Bronchus fibroblast of lung (primary cell): ENCODE data around the gene B4GAT1. TPM values are rescaled to one million over a fixed set of nuclear protein-coding genes. Genes with fewer than 3 reads are reported as not detected.

Source experiments
- total RNA-seq: library from RNA; depleted of rRNA; stranded (reverse); fragments of >200 nt; gene quantifications from 2 replicates; pipeline ENCODE4 v1.2.3, GENCODE V29; 2015

Gene B4GAT1
- 41.0 and 43.4 TPM in 2 replicates for total RNA-seq

DNA sequence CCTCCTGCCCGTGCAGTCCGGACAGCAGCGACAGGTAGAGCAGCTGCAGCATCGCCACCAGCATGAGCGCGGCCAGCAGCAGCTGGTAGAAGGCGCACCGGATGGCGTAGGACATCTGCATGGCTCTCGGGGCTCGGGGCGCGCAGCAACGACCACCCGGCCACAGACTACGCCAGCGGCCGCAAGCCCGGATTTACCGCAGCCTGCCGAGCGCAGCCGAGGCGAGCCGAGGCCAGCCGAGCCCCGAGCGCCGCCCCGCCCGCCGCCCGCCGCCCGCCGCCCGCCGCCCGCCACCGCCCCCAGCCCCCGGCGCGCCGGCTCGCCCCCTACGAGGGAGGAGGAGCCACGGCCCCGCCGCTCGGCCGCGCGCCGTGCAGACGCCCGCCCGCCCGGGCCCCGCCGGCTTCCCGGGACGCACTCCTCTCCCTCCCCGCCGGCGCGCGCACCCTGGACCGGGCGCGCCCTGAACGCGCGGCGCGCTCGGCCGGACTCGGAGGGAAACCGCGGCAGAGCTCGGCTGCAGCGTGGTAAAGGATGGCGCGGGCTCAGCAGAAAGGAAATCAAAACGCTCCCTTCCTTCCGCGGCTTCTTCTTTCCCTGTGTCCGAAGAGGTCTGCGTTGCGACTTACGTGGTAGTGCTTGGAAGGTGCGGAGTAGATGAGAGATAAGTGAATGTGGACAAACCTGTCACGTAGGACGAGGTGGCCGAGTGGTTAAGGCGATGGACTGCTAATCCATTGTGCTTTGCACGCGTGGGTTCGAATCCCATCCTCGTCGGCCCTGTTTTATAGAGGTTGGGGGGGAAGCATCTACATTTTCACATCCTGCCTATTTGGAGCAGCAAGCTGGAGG lies at the start of gene B4GAT1:
B4GAT1 (minus strand) TSS at position 205 of the 852 bp plus-strand sequence; CDS start at position 121, 84 bp downstream.

DNA sequence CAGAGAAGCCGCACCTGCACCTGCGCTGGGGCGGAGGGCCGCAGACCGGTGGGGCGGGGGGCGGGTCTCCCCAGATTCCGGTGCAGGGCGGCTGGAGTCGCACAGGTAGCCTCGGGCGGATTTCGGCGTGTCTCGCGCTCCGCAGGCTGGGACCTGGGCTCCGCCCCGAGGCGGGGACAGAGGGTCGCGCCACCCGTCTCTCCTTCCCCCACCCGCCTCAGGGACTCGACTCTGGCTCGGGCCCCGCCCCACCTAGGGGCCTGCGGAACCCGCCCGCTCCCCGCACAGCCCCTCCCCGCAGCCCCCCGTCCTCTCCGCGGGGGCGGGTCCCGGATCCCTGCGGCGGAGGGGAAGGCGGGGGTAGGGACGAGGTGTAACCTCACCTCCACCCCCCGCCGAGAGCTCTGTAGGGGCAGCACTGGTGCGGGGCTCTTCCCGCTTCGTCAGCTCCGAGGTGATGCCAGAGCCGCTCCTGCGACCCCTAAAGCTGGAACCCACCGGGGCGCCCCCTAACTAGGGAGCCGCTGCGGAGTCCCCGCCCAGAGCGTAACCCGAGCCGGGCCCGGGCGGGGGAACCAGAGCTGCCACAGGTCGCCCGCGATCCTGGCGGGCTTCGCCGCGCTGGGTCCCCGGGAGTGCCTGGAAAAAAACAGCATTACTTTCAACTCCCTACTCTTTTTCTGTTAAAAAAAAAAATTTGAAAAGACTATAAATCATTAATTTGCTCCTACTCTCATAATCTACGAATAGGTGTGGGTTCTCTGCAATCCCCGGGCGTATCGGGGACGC lies 24.4 kb upstream of the B4GAT1 start, which contains the start of gene SLC29A2:
SLC29A2 (minus strand) TSS at position 134 of the 789 bp plus-strand sequence. CDS start 169 bp downstream, outside the sequence.

DNA sequence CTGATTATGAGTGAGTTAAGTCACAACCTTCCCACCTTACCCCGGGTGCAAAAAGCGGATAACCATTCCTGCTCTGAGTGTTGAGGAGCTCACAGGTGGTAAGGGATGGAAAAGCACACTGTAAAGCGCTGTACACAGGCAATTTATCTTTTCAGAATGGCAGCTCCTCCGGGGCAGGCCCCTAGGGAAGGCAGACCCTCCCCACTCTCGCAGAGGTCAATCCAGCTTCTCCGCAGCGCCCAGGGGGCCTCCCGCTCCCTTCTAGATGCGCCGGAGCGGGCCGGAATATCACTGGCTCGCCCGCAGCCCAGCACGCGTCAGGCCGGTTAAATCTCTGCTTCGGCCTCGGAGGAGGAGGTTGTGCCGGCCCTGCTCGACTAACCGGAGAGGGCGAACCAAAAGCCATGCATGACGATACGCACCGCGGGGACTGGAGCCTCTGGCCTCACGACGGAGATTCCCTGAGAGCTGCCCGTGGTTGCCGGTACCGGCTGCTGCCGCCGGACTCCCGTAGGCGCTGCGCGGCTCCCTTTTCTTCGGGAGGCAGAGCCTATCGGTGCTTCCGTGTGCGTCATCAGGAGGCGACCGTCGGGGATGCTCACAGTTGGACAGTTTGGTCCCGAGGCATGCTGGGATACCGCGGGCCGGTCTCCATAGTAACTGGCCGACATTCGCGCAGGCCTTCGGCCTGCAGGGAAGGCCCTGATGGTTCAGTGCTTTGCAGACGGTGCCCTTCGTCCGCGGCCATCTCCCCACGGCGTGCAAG lies 2.7 kb downstream of the B4GAT1 start, which contains the start of gene BRMS1:
BRMS1 (minus strand) TSS at position 555 of the 766 bp plus-strand sequence. CDS start 2,870 bp downstream, outside the sequence.

DNA sequence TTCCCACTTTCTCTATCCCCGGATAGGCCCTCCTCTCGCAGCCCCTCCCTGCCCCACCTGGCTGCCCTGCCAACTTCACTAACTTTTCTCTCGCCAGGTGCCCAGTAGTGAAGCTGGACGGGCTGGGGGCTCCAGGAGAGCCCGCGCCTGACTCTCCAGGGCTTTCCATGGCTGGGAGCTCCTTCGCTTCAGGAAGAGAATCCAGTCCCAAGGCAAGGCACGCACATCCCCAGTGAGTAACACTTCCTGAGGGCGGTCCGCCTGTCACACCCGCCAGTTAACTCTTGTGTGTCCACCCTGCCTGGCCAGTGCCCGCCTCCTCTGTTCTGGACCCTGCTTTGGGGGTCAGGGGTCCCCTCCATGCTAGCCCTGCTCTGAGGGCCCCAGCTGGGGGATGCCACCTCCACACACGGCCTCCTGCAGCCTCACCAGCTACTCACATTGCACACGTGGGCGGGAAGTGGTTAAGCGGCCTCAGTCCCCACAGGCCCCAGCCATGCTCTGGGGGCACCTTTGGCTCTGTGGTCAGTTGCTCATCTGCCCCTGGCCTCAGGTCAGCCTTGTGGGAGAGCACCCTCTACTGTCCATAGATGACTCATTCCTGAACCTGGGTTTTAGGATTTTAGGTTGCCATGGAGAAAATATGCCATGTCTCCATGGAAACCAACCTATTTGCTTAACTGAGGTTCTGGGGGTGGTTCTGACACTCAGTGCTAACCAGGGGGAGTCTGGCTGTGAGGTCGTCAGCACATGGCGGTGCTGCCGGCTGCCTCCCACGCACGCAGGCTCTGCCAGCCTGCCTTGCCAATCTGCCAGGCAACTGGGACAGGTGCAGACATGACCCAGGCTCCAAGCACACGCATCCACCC lies 11.0 kb downstream of the B4GAT1 start, which contains the start of gene RIN1:
RIN1 (minus strand) TSS at position 201 of the 869 bp plus-strand sequence; CDS start at position 169, 32 bp downstream.

DNA sequence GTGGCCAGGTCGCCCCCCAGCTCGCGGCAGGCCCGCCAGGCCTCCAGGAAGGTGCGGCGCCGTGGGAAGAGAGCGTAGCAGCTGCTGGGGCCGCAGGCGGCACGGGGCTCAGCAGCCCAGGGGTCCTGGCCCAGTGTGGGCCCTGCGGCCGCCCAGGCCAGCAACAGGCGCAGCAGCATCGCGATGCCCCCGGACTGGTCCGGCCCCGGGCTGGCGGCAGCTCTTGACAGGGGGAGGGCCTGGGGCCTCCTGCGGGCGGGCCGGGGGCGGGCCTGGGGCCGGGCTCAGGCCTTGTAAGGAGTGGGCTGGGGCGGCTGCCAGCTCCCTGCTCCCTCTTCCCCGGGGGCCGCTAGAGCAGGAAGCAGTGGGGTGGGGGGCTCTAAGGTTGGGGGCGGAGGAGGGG lies 30.6 kb downstream of the B4GAT1 start, which contains the start of gene CD248:
CD248 (minus strand) TSS at position 196 of the 403 bp plus-strand sequence; CDS start at position 179, 17 bp downstream.

Other genes starting within 250 kb of the B4GAT1 start
- gene KLC2, start 89.9 kb downstream of the B4GAT1 start, total RNA-seq: 16.8 and 18.1 TPM in 2 replicates
- 148 and 150 TPM in 2 replicates for gene RAB1B, start 79.0 kb downstream of the B4GAT1 start, total RNA-seq
- gene CNIH2, start 69.5 kb downstream of the B4GAT1 start, total RNA-seq: 0.17 and 0.89 TPM in 2 replicates
- gene YIF1A, start 58.5 kb downstream of the B4GAT1 start, total RNA-seq: 267 and 292 TPM in 2 replicates
- gene TMEM151A, start 55.7 kb downstream of the B4GAT1 start, total RNA-seq: 0.17 and 0.30 TPM in 2 replicates
- 41.8 and 42.9 TPM in 2 replicates for gene CD248, start 30.6 kb downstream of the B4GAT1 start, total RNA-seq
- gene RIN1, start 11.2 kb downstream of the B4GAT1 start, total RNA-seq: 54.7 and 67.8 TPM in 2 replicates
- 52.5 and 59.5 TPM in 2 replicates for gene BRMS1, start 2.5 kb downstream of the B4GAT1 start, total RNA-seq
- gene SLC29A2, start 24.1 kb upstream of the B4GAT1 start, total RNA-seq: 3.7 and 4.9 TPM in 2 replicates
- not detected in 2 replicates for gene NPAS4, start 73.4 kb upstream of the B4GAT1 start, total RNA-seq
- gene MRPL11, start 91.2 kb upstream of the B4GAT1 start, total RNA-seq: 69.3 and 72.1 TPM in 2 replicates
- gene PELI3, start 119.3 kb upstream of the B4GAT1 start, total RNA-seq: 4.0 and 4.3 TPM in 2 replicates
- 52.1 and 56.9 TPM in 2 replicates for gene DPP3, start 132.8 kb upstream of the B4GAT1 start, total RNA-seq
- gene BBS1, start 163.0 kb upstream of the B4GAT1 start, total RNA-seq: 21.9 and 24.2 TPM in 2 replicates
- 19.8 and 20.4 TPM in 2 replicates for gene ZDHHC24, start 198.4 kb upstream of the B4GAT1 start, total RNA-seq
- not detected in 2 replicates for gene ACTN3, start 199.3 kb upstream of the B4GAT1 start, total RNA-seq
- gene CTSF, start 221.0 kb upstream of the B4GAT1 start, total RNA-seq: 6.7 and 8.3 TPM in 2 replicates
- 0.15 TPM in 1 of 2 replicates, not detected in the other for gene CCDC87, start 245.4 kb upstream of the B4GAT1 start, total RNA-seq
- gene CCS, start 245.6 kb upstream of the B4GAT1 start, total RNA-seq: 28.2 and 29.4 TPM in 2 replicates